NOMO-1 (cell line): ENCODE data around the gene MACF1.

Source experiments
- DNase-seq, 2 experiments: peaks; one replicate each; lab custom pipeline; 2025; ENCODE audit not compliant: unreplicated experiment in 2 of 2; lab: John Stamatoyannopoulos, UW

Gene MACF1

GRCh38 chr1:39294531-39294930 is 90.0 kb downstream of the MACF1 start:
- no peak for DNase-seq

GRCh38 chr1:39295901-39296300 is 91.4 kb downstream of the MACF1 start:
- no peak for DNase-seq

GRCh38 chr1:39297551-39297950 is 93.1 kb downstream of the MACF1 start:
- DNase-seq: no peak

- DNase-seq: no peak
Measured at GRCh38 chr1:39301606-39302005, 97.1 kb downstream of the MACF1 start.

GRCh38 chr1:39305555-39305954 is 101.1 kb downstream of the MACF1 start:
- no peak for DNase-seq

GRCh38 chr1:39310015-39310414 is 105.5 kb downstream of the MACF1 start:
- DNase-seq: peak; percentile 14 to 55

- DNase-seq: no peak
Measured at GRCh38 chr1:39310691-39311090, 106.2 kb downstream of the MACF1 start.

- DNase-seq: no peak
Measured at GRCh38 chr1:39317111-39317510, 112.6 kb downstream of the MACF1 start.

- no peak for DNase-seq
Measured at GRCh38 chr1:39317910-39318633, 113.6 kb downstream of the MACF1 start.

GRCh38 chr1:39321979-39322378 is 117.5 kb downstream of the MACF1 start:
- DNase-seq: no peak

- DNase-seq: no peak
Measured at GRCh38 chr1:39322431-39322830, 117.9 kb downstream of the MACF1 start.

GRCh38 chr1:39324888-39325287 is 120.4 kb downstream of the MACF1 start:
- DNase-seq: no peak

GRCh38 chr1:39326836-39327235 is 122.3 kb downstream of the MACF1 start:
- DNase-seq: no peak

- DNase-seq: no peak
Measured at GRCh38 chr1:39328095-39328494, 123.6 kb downstream of the MACF1 start.

GRCh38 chr1:39328586-39329121 is 124.2 kb downstream of the MACF1 start:
- DNase-seq: no peak

GRCh38 chr1:39331647-39332046 is 127.2 kb downstream of the MACF1 start:
- no peak for DNase-seq

- no peak for DNase-seq
Measured at GRCh38 chr1:39332291-39332690, 127.8 kb downstream of the MACF1 start.

- DNase-seq: no peak
Measured at GRCh38 chr1:39332828-39333227, 128.3 kb downstream of the MACF1 start.

- no peak for DNase-seq
Measured at GRCh38 chr1:39333296-39333695, 128.8 kb downstream of the MACF1 start.

GRCh38 chr1:39335216-39335615 is 130.7 kb downstream of the MACF1 start:
- DNase-seq: no peak

GRCh38 chr1:39337067-39337466 is 132.6 kb downstream of the MACF1 start:
- DNase-seq: no peak

- no peak for DNase-seq
Measured at GRCh38 chr1:39342776-39343175, 138.3 kb downstream of the MACF1 start.
